WTC11 (cell line): ENCODE data around the gene PIK3CG. TPM values are rescaled to one million over a fixed set of nuclear protein-coding genes. Genes with fewer than 3 reads are reported as not detected.

ENCODE experiments used
- ATAC-seq: fragments of 200-7000 bp; cut with Tn5 transposase; 2 replicates; pipeline ENCODE4 v1.10.0; 2021; ENCODE audit warnings: mild to moderate bottlenecking, moderate library complexity
- CTCF ChIA-PET: fragments of 300-600 bp; sonication (Branson Sonifier 250); formaldehyde crosslinking; loops from one replicate; lab custom pipeline; 2021; ENCODE audit warnings: antibody characterized with exemption; lab: Charles Lee
- POLR2A ChIA-PET: fragments of 350-600 bp; sonication (Branson Sonifier 250); formaldehyde crosslinking; loops from one replicate; lab custom pipeline; 2021; ENCODE audit warnings: antibody characterized with exemption; lab: Charles Lee
- DNase-seq: peaks from one replicate; pipeline ENCODE4 v3.0.0; 2021; ENCODE audit warnings: low spot score
- H3K27ac Mint-ChIP-seq: 2 replicates; pipeline ENCODE4 v1.8.0; 2021; ENCODE audit warnings: mixed read lengths
- H3K27me3 Mint-ChIP-seq: 2 replicates; pipeline ENCODE4 v1.8.0; 2021; ENCODE audit warnings: low read depth, mild to moderate bottlenecking, moderate library complexity, mixed read lengths
- H3K36me3 Mint-ChIP-seq: 2 replicates; pipeline ENCODE4 v1.8.0; 2021; ENCODE audit warnings: mixed read lengths
- H3K4me1 Mint-ChIP-seq: 2 replicates; pipeline ENCODE4 v1.8.0; 2022; ENCODE audit warnings: mixed read lengths
- H3K4me3 Mint-ChIP-seq: 2 replicates; pipeline ENCODE4 v1.8.0; 2021; ENCODE audit warnings: mild to moderate bottlenecking, moderate library complexity, mixed read lengths
- H3K9me3 Mint-ChIP-seq: 2 replicates; pipeline ENCODE4 v1.8.0; 2021; ENCODE audit warnings: mixed read lengths
- AR ChIP-seq: fragments of 250-450 bp; sonication (Bioruptor Pico); IDR thresholded peaks from 2 replicates; pipeline ENCODE4 v1.9.0; 2021; ENCODE audit warnings: mild to moderate bottlenecking
- ATF1 ChIP-seq: sonication (generic); formaldehyde crosslinking; IDR thresholded peaks from 2 replicates; pipeline ENCODE4 v1.8.1; 2023; ENCODE audit warnings: mild to moderate bottlenecking, moderate library complexity, missing genetic modification reagents
- E2F4 ChIP-seq: sonication (generic); formaldehyde crosslinking; IDR thresholded peaks from 2 replicates; pipeline ENCODE4 v1.8.1; 2022; ENCODE audit warnings: low read depth, mild to moderate bottlenecking, moderate library complexity, missing genetic modification reagents, borderline replicate concordance
- FOXK1 ChIP-seq: sonication (generic); formaldehyde crosslinking; IDR thresholded peaks from 2 replicates; pipeline ENCODE4 v1.8.0; 2022; ENCODE audit warnings: mild to moderate bottlenecking, moderate library complexity, missing genetic modification reagents
- JUN ChIP-seq: sonication (generic); formaldehyde crosslinking; IDR thresholded peaks from 2 replicates; pipeline ENCODE4 v1.8.0; 2023; ENCODE audit warnings: mild to moderate bottlenecking, missing genetic modification reagents
- MYBL2 ChIP-seq: sonication (generic); formaldehyde crosslinking; IDR thresholded peaks from 2 replicates; pipeline ENCODE4 v1.8.1; 2023; ENCODE audit warnings: mild to moderate bottlenecking, moderate library complexity, missing genetic modification reagents
- NFE2L1 ChIP-seq: sonication (generic); formaldehyde crosslinking; IDR thresholded peaks from 2 replicates; pipeline ENCODE4 v1.8.1; 2023; ENCODE audit warnings: missing genetic modification reagents
- PRDM15 ChIP-seq: sonication (generic); formaldehyde crosslinking; IDR thresholded peaks from 2 replicates; pipeline ENCODE4 v1.8.0; 2022; ENCODE audit warnings: missing genetic modification reagents
- SP1 ChIP-seq: sonication (generic); formaldehyde crosslinking; conservative IDR thresholded peaks from 2 replicates; pipeline ENCODE4 v1.8.1; 2022; ENCODE audit warnings: missing genetic modification reagents
- TEAD4 ChIP-seq: sonication (generic); formaldehyde crosslinking; IDR thresholded peaks from 2 replicates; pipeline ENCODE4 v1.8.0; 2022; ENCODE audit warnings: mild to moderate bottlenecking, missing genetic modification reagents
- ZNF423 ChIP-seq: fragments of 250-450 bp; sonication (Bioruptor Pico); IDR thresholded peaks from 2 replicates; pipeline ENCODE4 v2.1.2; 2022; ENCODE audit warnings: mild to moderate bottlenecking, moderate library complexity
- total RNA-seq: library from RNA; stranded (reverse); gene quantifications from 3 replicates; pipeline ENCODE4 v1.2.3, GENCODE V29; 2021
- TF ChIP-seq, protein P1 (sequence below): sonication (generic); formaldehyde crosslinking; conservative IDR thresholded peaks from 2 replicates; pipeline ENCODE4 v1.8.1; 2022; ENCODE audit warnings: mild to moderate bottlenecking, missing genetic modification reagents
- TF ChIP-seq, protein P2 (sequence below): sonication (generic); formaldehyde crosslinking; IDR thresholded peaks from 2 replicates; pipeline ENCODE4 v1.8.0; 2022; ENCODE audit warnings: mild to moderate bottlenecking, missing genetic modification reagents
- TF ChIP-seq, protein P3 (sequence below): sonication (generic); formaldehyde crosslinking; IDR thresholded peaks from 2 replicates; pipeline ENCODE4 v1.8.0; 2023; ENCODE audit warnings: missing genetic modification reagents
- TF ChIP-seq, protein P4 (sequence below): fragments of 250-450 bp; sonication (Bioruptor Pico); IDR thresholded peaks from 2 replicates; pipeline ENCODE4 v1.9.0; 2021; ENCODE audit warnings: moderate library complexity, mild to moderate bottlenecking, inconsistent platforms, borderline replicate concordance

The PIK3CG gene
- total RNA-seq, 1 experiment from 2014 or later = 0.07 TPM

DNA sequence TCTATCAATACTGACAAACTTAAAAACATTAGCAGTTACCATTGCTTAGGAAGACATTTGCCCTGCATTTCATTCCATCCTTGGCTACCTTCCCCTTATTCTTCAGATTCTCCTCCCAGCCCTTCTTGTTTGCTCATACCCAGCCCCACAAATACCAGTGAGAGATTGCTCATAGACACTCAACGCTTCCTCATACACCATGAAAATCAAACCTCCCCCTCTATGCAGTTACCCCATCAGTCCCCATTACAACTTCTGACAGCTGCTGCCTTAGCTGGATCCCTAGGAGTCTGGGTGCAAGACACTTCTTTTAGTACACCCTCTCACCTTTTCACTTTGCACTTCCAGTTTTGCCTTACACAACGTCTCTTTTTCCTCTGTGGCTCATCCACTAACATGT lies 28.3 kb upstream of the PIK3CG start (continued):
- TF ChIP-seq PRDM15 (CRISPR knock-in tag) (no peak), SP1 (CRISPR knock-in tag) (no peak), TEAD4 (no peak), JUN (CRISPR knock-in tag) (no peak), E2F4 (CRISPR knock-in tag) (no peak)
- TF ChIP-seq, protein P1, sequence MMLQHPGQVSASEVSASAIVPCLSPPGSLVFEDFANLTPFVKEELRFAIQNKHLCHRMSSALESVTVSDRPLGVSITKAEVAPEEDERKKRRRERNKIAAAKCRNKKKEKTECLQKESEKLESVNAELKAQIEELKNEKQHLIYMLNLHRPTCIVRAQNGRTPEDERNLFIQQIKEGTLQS (CRISPR knock-in tag) = no peak
- TF ChIP-seq, protein P2, sequence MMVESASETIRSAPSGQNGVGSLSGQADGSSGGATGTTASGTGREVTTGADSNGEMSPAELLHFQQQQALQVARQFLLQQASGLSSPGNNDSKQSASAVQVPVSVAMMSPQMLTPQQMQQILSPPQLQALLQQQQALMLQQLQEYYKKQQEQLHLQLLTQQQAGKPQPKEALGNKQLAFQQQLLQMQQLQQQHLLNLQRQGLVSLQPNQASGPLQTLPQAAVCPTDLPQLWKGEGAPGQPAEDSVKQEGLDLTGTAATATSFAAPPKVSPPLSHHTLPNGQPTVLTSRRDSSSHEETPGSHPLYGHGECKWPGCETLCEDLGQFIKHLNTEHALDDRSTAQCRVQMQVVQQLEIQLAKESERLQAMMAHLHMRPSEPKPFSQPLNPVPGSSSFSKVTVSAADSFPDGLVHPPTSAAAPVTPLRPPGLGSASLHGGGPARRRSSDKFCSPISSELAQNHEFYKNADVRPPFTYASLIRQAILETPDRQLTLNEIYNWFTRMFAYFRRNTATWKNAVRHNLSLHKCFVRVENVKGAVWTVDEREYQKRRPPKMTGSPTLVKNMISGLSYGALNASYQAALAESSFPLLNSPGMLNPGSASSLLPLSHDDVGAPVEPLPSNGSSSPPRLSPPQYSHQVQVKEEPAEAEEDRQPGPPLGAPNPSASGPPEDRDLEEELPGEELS (CRISPR knock-in tag) = no peak

GRCh38 chr7:106839511-106839910 lies 25.6 kb upstream of the PIK3CG start:
- no peak for DNase-seq
- Mint-ChIP-seq H3K36me3 (no peaks in the 10 kb centered on the region), H3K4me1 (peaks cover 42% of the 10 kb centered on the region), H3K27me3 (no peaks in the 10 kb centered on the region; the same call in none of the 2 replicates), H3K27ac (no peak overlapping the region), H3K4me3 (no peak overlapping the region), H3K9me3 (no peaks in the 10 kb centered on the region)
- TF ChIP-seq, protein P3, sequence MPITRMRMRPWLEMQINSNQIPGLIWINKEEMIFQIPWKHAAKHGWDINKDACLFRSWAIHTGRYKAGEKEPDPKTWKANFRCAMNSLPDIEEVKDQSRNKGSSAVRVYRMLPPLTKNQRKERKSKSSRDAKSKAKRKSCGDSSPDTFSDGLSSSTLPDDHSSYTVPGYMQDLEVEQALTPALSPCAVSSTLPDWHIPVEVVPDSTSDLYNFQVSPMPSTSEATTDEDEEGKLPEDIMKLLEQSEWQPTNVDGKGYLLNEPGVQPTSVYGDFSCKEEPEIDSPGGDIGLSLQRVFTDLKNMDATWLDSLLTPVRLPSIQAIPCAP (CRISPR knock-in tag) = no peak
- TF ChIP-seq, protein P4, sequence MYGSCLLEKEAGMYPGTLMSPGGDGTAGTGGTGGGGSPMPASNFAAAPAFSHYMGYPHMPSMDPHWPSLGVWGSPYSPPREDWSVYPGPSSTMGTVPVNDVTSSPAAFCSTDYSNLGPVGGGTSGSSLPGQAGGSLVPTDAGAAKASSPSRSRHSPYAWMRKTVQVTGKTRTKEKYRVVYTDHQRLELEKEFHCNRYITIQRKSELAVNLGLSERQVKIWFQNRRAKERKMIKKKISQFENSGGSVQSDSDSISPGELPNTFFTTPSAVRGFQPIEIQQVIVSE (CRISPR knock-in tag) = no peak
- TF ChIP-seq ZNF423 (CRISPR knock-in tag) = no peak
- TF ChIP-seq MYBL2 (CRISPR knock-in tag) = no peak
- TF ChIP-seq NFE2L1 (CRISPR knock-in tag) = no peak
- ChIA-PET CTCF (no interaction called here), POLR2A (no interaction called here)
- ATAC-seq = no peak

- Mint-ChIP-seq H3K4me3 (no peak overlapping the region), H3K27ac (no peak overlapping the region), H3K4me1 (peaks cover 48% of the 10 kb centered on the region), H3K9me3 (no peaks in the 10 kb centered on the region), H3K27me3 (no peaks in the 10 kb centered on the region; the same call in none of the 2 replicates), H3K36me3 (no peaks in the 10 kb centered on the region)
- DNase-seq (peak; percentile 29), ATAC-seq (peak; percentile 72)
- POLR2A ChIA-PET = no interaction called here
- CTCF ChIA-PET = no interaction called here
- TF ChIP-seq TEAD4 = no peak
- no peak for TF ChIP-seq AR (CRISPR knock-in tag)
- no peak for TF ChIP-seq MYBL2 (CRISPR knock-in tag)
- TF ChIP-seq SP1 (CRISPR knock-in tag) = no peak
- no peak for TF ChIP-seq FOXK1
- TF ChIP-seq PRDM15 (CRISPR knock-in tag) = peak; percentile 91
- TF ChIP-seq ATF1 (CRISPR knock-in tag) = no peak
- TF ChIP-seq, protein P3 (CRISPR knock-in tag) = no peak
Measured at GRCh38 chr7:106840342-106840741, 24.7 kb upstream of the PIK3CG start.
